Measurements from ENCODE around the gene ZNF554.
"Not testable (repeated sequence)": the region's sequence is repeated elsewhere in the genome, so short reads cannot be mapped to it uniquely, and the experiment has no call there.

ZNF554 gene

GRCh38 chr19:2790557-2791271, 29.0 kb upstream of the ZNF554 start:
- no peak for DNase-seq (ENCODE audit: low spot score)

GRCh38 chr19:2791440-2791839, 28.2 kb upstream of the ZNF554 start:
- no peak for DNase-seq (ENCODE audit: low spot score)

- no peak for DNase-seq (ENCODE audit: low spot score)
These were observed 27.8 kb upstream of the ZNF554 start for GRCh38 chr19:2791876-2792275.

DNA sequence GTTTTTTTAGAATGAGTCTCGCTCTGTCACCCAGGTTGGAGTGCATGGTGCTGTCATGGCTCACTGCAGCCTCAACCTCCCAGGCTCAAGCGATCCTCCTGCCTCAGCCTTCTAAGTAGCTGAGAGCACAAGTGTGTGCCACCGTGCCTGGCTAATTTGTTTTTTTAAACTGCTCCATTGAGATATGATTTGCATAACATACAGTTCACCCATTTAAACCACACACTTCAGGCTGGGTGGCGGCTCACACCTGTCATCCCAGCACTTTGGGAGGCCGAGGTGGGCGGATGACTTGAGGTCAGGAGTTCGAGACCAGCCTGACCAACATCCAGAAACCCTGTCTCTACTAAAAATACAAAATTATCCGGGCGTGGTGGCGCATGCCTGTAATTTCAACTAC, 27.0 kb upstream of the ZNF554 start:
- DNase-seq (ENCODE audit: low spot score): not testable (repeated sequence)

DNA sequence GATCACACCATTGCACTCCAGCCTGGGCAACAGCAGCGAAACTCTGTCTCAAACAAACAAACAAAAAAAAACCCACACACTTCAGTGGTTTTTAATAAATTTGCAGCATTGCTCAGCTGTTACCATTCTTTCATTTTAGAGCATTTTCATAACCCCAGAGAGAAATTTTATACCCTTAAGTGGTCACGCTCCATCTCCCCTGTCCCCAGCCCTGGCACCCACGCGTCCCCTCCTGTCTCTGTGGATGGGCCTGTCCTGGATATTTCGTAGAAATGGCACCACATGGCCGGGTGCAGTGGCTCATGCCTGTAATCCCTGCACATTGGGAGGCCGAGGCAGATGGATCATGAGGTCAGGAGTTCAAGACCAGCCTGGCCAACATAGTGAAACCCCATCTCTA, 26.5 kb upstream of the ZNF554 start:
- DNase-seq (ENCODE audit: low spot score): no peak

GRCh38 chr19:2793577-2793976, 26.1 kb upstream of the ZNF554 start:
- DNase-seq (ENCODE audit: low spot score): no peak

DNA sequence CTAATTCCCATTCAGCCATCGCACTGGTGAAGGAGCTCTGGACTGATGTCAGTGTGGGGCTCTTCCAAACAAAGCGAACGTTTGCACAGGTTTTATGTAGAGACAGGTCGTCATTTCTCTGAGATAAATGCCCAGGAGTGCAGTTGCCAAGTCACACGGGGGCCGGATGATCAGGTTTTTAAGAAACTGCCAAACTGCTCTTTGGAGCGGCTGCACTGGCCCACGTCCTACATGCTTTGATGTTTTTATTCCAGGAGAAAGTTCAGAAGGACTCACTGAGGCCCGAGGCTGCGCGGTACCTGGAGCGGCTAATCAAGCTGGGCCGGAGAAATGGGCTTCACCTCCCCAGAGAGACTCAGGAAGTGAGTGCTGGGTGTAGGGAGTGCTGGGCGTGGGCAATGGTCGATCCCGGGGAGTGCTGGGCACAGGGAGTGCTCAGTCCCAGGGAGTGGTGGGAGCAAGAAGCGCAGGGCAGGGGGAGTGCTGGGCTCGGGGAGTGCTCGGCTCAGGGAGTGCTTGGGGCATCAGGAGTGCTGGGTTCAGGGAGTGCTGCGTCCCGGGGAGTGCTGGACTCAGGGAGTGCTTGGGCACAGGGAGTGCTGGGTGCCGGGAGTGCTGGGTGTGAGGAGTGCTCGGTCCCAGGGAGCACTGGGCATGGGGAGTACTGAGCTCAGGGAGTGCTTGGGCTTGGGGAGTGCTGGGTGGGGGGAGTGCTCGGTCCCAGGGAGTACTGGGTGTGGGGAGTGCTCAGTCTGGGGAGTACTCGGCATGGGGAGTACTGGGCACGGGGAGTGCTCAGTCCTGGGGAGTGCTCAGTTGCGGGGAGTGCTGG, 23.6 kb upstream of the ZNF554 start:
- no peak for DNase-seq (ENCODE audit: low spot score)

GRCh38 chr19:2796659-2797266, 22.9 kb upstream of the ZNF554 start:
- DNase-seq (ENCODE audit: low spot score): no peak

DNA sequence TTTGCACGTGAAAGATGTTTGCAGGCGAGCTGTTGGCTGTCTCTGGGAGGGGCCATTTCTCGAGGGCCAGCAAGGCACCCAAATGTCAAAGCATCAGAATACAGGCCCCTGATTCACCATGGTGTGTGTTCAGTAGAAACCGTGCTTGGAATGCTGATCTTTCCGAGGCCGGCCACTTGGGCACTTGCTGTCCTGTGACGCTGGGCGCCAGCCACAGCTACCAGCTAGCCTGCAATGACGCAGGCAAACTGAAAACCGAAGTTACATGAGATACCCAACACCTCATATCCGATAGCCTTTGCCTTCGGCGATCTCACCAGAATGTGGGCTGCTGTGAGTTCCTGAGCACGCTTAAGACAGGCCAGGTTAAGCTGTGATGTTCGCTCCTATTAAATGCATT, 22.4 kb upstream of the ZNF554 start:
- DNase-seq (ENCODE audit: low spot score): no peak

DNA sequence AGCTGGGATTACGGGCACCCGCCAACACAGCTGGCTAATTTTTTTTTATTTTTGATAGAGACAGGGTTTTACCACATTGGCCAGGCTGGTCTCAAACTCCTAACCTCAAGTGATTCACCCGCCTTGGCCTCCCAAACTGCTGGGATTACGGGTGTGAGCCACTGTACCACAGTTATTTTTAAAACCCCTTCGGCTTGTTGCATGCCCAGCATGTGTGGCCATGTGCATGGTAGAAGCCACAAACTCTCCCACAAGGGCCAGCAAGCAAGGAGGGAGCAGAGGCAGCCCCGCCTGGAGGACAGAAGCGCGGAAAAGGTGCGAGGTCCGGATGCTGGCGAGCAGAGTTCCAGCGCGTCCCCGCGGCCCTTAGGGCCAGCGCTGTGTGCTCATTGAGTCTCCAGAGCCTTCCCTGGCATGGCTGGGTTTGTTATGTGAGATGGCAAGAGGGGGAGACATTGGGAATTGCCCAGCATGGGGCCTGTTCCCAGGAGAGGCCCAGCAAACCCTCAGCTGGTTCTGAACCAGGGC, 21.4 kb upstream of the ZNF554 start:
- DNase-seq (ENCODE audit: low spot score): no peak

DNA sequence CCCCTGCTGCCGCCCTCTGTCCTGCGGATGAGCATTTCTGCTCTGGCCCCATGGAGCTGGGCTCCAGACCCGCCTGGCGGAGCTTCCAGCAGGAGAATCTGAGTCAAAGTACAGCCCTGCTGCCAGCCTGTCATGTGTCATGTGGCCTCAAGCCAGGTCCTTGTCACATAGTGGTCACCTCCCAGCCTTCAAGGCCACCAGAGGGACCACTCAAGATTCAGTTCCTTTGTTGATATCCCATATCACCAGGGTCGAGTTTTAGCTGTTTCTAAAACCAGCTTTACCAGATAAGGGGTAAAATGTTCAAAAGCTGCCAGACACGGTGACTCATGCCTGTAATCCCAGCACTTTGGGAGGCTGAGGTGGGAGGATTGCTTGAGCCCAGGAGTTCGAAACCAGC, 20.9 kb upstream of the ZNF554 start:
- no peak for DNase-seq (ENCODE audit: low spot score)

GRCh38 chr19:2799273-2800020, 20.2 kb upstream of the ZNF554 start:
- DNase-seq (ENCODE audit: low spot score): no peak

DNA sequence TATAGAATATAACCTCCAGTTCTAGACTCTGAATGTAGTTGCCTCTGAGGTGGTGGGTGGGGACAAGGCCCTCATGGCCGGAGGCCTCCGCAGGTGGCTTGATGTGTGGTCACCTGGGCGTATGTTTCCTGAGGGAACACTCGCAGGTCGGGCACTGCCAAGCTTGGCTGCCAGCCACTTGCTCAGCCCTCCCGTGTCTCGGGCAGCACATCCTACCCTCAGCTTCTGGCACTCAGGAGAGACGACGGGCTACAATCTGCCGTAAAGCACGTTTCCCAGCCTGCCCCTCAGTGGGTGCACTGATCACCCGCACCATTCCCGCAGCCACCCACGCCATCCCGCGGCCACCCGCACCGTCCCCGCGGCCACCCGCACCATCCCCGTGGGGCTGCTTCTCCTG, 19.2 kb upstream of the ZNF554 start:
- DNase-seq (ENCODE audit: low spot score): no peak

DNA sequence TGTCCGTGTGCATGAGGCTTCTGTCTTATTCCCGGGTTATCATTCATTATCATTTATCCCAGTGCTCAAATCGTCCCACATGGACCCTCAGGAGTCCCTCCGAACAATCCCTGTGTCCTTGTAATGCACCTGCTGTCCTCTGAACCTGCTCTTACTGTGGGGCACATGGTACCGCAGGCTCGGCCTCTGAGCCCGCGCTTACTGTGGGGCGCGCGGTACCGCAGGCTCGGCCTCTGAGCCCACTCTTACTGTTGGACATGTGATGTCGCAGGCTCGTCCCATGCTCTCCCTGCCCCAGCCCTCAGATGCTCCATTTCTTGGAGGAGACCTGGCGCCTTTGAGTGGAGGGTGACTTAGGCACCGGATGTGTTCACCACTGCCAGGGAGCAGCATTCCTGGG, 16.8 kb upstream of the ZNF554 start:
- no peak for DNase-seq (ENCODE audit: low spot score)

DNA sequence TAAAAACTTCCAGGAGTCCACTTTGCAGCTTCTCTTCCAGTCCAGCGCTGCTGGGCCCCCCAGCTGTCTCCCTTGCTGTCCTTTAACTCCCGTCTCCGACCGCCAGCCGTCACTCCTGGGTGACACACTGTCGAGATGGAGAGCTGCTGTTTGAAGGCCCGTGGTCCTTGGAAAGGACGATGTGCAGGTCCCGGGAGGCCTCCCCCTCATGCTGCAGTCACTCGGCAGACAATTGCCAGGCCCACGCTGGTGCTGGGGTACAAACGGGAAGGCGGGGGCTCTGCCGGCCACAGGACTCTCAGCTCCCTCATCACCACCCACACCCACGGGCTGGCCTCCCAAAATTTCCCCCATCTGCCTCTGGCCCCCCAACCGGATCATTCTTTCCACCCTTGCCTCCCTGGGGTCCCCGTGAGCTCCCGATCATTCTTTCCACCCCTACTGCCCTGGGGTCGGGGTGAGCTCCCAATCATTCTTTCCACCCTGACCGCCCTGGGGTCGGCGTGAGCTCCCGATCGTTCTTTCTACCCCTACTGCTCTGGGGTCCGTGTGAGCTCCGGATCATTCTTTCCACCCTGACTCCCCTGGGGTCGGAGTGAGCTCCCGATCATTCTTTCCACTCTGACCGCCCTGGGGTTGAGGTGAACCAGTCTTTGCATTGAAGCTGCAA, 16.0 kb upstream of the ZNF554 start:
- DNase-seq (ENCODE audit: low spot score): no peak

- DNase-seq (ENCODE audit: low spot score): no peak
These were observed 15.3 kb upstream of the ZNF554 start for GRCh38 chr19:2804156-2805004.

DNA sequence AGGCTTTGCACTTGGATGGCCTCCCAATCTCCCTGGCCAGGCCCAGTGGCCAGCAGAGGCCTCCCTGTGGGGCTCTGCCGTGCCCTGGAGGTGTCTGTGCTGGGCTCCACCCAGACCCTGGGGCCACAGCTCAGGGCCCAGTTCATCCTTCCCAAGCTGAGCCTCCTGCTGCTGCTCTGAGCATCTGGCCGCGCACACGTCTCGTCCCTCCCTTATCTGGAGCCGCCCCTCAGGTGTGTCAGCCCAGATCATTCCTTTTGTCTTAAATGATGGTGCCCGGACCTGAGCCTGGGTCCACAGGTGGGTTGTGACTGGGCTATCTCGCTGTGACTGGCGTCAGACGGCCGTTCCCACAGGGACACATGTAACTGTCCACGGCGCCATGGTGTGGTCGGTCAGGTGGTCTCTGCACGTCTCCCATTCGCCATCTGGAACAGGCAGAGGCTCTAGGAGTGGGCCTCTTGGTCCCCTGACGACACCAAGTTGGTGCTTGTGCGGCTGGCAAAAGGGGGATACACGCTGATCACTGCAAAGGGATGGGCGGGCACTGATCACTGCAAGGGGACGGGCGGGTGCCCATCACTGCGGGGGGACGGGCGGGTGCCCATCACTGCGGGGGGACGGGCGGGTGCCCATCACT, 14.3 kb upstream of the ZNF554 start:
- DNase-seq (ENCODE audit: low spot score): no peak

GRCh38 chr19:2805991-2806649, 13.5 kb upstream of the ZNF554 start:
- no peak for DNase-seq (ENCODE audit: low spot score)

DNA sequence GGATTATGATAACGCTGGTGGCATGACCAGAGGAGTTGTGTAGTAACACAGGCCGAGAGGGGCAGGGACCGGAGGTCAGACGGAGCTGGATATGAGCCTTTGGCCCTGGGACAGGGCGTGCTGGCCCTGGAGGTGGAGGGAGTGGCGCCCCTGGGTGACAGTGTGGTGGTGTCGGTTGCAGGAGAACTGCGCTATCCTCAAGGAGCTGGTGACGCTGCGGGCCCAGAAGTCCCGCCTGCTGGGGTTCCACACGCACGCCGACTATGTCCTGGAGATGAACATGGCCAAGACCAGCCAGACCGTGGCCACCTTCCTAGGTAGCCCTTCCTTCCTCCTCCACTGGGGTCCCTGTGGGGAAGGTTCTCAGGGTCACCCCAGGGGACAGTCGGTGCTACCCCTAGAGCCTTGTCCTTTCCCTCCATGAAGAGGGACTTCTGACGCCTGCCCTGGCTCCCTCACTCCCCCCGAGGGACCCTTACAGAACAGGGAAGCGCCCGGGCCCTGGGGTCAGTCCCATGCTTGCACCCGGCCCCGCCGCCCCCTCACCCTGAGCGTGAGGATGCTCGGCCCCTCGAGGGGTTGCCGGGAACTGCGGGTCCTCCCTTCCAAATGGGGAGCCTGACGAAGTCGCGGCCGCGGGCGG, 12.8 kb upstream of the ZNF554 start:
- no peak for DNase-seq (ENCODE audit: low spot score)
